Medulla oblongata (tissue), 1 donor: ENCODE results near the gene CPT1B.
A peak's percentile ranks its signal among the peaks of the same experiment; 100 is the strongest.
"Not testable (repeated sequence)": the region's sequence is repeated elsewhere in the genome, so short reads cannot be mapped to it uniquely, and the experiment has no call there.

ENCODE experiments used
- DNase-seq: peaks from one replicate; pipeline ENCODE4 v3.0.0-alpha.2; 2015; ENCODE audit errors: extremely low spot score

Gene CPT1B

DNA sequence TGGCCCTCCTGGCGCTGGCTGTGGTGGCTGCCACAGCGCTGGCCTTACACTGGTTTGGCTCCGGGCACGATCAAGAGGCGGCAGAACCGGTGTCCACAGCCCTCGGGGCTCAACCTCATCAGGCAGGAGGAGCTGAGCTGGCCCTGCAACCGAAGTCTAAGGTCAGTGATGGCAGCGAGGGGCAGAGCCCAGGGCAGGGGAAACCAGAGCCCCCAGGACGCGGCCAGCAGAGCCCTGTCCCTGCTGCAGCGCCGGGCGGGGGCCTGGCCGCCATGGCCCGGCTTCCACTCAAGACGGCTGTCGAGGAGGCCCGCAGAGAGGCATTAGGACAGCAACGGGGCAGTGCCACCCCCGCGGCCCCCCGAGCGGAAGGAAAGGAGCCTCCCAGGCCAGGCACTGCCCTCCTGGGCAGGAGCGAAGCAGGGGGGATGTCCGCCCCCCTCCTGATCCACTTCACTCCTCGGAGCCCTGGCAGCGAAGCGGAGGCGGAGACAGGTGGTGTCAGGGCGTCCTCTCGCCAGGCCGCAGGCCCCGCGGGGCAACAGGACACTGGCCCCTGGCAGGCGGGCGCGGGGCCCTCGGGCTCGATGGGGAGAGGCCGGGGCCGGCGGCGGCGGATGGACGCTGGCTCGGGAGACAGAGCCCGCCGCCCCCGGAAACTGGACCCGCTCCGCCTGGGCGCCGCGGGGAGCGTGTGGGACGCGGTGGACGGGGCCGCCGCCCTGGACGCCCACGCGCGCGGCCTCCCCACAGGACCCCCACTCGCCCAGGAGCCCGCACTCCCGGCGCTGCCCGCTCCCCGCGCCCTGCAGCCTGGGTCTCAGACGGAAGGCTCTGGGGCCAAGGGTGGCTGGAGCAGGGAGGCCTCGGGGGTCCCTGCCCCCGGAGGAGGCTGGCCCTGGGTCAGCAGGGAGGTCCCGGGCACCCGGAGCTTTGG, 31.6 kb downstream of the CPT1B start:
- DNase-seq: no peak

DNA sequence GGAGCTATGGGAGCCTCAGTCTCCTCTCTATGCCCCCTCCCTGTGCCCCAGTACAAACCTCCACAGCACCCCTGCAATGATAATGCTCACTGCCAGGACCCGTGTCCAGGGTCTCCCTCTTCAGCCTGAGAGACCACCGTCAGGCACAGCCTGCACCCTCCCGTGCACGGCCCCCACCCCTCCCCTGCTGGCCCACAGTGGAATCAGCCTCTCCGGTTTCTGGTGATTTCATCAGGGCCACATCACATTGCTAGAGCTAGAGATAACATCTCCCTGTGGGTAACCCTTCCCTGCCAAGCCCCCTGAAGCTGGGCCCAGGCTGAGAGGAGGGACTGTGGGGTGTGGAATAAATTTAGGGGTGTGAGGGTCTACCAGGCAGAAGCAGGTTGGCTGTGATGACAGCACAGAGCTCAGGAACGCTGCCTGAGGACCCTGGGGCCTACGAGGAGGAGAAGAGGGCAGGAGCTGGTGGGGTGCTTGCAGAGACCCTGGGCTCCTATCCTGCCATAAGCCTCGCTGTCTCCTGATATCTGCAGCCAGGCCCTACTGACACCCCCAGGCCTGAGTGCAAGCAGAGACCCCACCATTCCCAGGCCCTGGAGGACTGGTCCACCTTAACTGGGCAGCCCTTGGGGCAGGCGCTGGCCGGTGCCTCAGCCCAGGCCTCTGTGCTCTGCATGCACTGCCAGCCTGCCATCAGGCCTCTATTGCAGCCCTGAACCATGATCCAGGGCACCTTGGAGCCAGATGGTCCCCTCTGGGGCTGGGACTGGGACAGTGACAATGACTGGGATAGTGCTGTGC, 32.5 kb downstream of the CPT1B start, which contains the start of gene KLHDC7B:
Gene KLHDC7B (plus strand): TSS at position 378 of the 804 bp plus-strand sequence. CDS start 345 bp downstream, at position 723.
- DNase-seq: no peak

DNA sequence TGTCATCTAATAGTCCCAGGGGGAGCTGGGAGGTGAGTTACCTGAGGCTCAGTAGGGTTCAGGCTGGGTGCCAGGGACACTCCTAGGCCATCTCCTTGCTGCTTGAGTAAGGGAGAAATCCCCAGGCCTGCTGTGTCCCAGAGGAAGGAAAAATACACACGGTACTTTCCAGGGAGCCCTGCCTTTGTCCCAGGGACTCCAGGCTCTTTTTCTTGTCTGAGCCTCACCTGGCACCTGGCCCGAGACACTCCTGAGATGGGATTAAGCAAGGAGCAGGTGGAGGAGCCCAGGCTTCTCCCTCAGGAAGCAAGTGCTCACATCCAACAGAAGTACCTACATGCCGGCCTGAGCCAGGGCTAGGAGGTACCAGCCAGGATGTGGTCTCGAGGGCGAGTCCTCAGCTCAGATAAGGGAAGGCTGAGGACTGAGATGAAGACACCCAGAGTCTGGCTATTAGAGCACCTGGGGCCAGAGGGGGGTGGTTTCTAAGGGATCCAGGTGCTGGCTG, 33.4 kb downstream of the CPT1B start:
- DNase-seq: no peak

DNA sequence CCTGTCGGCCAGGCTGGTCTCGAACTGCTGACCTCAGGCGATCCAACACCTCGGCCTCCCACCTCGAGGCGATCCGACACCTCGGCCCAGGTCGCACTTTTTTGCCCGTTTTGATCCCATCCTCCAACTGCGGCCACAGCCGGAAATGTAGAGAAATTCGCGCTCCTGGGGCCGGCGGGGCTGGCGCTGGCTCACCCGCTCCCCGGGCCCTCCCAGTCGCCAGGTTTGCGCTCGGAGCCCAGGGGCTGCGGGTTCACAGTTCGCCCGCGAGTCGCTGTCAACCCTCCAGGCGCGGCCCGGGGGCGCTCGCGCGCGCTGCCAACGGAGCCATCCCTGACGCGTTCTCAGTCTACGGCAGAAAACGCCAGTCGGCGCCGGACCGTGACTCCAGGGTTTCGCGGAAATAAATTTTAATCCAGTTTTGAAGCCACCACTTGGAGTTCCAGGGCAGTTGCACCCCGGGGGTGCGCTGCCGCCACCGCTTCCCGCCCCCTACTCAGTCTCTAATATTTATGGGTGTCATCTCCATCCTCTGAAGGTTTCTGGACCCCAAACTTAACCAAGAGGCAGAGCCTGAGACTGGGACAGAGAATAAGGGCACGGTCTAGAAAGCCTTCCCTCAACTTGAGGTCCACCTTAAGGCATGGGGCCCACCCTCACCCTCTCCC, 34.0 kb downstream of the CPT1B start:
- peak; percentile 58 for DNase-seq

DNA sequence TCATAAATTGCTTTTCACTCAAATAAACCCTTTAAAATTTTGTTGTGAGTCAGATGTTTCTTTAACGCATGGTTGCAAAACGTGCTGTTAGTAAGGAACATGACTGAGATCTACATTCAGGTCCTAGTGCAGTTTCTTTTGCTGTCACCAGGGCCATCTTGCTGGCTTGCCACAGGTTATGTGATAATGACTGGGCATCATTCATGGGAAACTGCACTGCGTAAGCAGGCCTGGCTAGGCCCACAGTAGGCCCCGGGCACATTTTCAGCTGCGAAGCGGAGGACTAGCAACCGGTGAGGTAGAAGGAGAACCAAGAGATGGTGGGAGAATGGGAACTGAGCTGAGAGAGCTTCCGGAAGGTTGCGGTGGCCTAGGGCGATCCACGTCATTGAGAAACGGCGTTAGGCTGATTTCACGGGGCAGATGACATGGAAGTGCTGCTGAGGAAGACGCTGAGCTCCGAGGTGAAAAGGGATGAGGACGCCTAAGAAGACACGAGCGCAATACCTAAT, 35.8 kb downstream of the CPT1B start:
- DNase-seq: peak; percentile 51

DNA sequence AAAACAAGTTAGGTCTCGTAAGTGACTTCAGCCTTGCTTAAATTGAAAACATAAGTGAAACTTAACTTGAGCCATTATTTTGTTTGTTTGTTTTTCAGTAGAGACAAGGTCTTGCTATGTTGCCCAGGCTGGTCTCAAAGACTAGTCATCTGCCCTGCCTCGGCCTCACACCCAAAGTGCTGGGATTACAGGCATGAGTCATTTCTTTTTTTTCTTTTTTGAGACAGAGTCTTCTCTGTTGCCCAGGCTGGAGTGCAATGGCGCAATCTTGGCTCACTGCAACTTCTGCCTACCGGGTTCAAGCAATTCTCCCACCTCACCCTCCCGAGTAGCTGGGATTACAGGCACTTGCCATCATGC, 36.6 kb downstream of the CPT1B start:
- DNase-seq: not testable (repeated sequence)

DNA sequence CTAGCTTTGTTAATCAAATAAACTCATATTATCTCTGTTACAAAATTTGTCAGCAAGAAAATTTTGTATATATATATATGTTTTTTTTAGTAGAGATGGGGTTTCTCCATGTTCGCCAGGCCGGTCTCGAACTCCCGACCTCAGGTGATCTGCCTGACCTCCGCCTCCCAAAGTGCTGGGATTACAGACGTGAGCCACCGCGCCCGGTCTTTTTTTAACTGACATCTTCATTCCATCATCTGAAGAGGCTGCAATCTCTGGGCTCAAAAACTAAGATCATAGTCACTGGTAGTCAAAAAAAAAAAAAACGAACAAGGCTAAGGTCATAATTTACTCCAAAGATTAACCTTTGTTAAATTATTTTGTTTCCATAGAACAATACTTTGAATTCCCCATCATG, 37.8 kb downstream of the CPT1B start:
- no peak for DNase-seq

DNA sequence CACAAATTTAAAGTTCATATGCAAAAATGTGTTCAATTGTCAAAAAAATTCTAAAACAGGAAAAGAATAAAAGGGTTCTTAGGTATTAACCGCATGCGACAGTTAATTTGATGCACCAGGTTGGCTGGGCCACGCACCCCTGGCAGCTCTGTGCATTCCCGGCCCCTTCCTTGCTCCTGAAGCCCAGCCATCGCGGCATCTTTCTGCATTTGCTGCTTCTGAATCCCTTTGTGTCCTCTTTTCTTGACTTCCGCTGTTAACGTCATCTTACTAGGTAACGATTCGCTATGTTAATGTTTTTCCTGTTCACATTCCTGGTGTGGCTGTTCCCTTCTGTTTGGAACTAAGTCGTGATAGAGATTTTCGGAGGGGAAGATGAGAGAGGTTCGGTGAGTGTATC, 40.5 kb downstream of the CPT1B start:
- no peak for DNase-seq

DNA sequence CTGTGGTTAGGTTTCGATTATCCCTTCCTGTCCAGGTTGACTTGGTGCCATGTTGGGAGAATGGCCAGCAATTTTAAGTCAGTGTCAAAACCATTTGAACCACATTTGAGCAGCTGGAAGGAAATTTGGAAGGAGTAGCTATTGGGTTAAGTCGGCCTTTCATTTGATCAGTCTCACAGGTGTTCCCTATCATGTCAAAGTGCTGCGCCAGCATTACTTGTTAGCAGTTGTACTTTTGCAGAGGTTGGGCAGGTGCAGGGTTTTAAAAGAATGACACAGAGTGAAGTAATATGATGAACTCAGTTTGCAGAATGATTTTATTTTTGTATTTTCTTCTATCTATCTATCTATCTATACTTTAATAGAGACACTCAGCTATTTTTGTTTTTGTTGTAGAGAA, 42.0 kb downstream of the CPT1B start:
- DNase-seq: no peak

DNA sequence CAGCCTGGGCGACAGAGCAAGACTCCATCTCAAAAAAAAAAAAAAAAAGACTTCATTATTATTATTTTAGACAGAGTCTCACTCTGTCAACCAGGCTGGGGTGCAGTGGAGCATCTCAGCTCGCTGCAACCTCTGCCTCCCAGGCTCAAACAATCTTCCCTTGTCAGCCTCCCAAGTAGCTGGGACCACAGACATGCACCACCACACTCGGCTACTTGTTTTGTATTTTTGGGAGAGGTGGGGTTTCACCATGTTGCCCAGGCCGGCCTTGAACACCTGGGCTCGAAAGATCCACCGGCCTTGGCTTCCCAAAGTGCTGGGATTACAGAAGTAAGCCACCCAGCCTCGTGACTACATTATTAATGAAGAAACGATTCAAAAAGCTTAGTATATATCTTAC, 43.1 kb downstream of the CPT1B start:
- no peak for DNase-seq

DNA sequence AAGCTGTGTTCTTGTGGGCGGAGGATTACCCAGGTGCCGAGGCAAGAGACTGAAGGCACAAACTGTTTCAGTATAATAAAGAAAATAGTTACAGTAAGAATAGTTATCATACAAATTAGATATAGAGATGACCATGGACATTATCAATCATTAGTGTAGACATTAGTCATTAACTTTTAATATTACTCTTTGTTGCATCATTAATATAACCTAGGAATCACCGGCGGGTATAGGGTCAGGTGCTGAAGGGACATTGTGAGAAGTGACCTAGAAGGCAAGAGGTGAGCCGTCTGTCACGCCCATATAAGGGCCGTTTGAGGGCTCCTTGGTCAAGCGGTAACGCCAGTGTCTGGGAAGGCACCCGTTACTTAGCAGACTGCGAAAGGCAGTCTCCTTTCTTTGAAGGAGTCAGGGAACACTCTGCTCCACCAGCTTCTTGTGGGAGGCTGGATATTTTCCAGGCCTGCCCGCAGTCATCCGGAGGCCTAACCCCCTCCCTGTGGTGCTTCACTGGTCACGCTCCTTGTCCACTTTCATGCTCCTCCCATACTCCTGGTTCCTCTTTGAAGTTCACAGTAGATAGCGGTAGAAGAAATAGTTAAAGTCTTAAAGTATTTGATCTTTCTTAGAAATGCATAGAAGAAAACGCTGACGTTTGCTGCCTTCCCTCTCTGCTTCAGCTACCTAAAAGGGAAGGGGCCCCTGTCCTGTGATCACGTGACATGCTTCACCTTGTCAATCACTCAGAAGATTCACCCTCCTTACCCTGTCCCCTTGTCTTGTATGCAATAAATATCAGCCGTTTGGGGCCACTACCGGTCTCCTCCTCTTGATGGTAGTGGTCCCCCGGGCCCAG, 44.1 kb downstream of the CPT1B start:
- peak; percentile 31 for DNase-seq

DNA sequence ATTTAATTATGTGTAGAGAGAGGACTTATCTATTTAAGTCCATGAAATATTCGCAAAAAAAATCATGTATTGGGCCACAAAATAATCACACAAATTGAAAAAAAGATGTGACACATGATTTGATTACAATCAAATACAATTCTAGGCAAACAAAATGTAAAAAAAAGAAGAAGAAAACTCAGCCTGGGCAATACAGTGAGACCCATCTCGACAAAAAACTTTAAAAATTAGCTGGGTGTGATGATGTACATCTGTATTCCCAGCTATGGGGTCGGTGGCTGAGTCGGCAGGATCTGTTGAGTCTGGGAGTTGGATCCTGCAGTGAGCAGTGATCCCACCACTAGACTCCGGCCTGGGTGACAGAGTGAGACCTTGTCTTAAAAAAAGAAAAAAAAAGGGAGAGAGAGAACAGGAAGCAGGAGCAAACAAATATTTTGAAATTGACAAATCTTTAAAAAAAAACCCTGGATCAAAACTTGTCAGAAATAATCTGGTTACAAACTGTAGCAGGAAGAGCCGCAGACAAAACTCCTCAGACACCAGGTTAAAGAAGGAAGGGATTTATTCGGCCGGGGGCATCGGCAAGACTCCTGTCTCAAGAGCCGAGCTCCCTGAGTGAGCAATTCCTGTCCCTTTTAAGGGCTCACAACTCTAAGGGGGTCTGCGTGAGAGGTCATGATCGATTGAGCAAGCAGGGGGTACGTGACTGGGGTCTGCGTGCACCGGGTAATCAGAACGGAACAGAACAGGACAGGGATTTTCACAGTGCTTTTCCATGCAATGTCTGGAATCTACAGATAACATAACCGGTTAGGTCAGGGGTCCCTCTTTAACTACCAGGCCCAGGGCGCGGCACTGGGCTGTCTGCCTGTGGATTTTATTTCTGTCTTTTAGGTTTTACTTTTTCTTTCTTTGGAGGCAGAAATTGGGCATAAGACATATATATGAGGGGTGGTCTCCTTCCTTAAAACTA, 45.1 kb downstream of the CPT1B start:
- no peak for DNase-seq

DNA sequence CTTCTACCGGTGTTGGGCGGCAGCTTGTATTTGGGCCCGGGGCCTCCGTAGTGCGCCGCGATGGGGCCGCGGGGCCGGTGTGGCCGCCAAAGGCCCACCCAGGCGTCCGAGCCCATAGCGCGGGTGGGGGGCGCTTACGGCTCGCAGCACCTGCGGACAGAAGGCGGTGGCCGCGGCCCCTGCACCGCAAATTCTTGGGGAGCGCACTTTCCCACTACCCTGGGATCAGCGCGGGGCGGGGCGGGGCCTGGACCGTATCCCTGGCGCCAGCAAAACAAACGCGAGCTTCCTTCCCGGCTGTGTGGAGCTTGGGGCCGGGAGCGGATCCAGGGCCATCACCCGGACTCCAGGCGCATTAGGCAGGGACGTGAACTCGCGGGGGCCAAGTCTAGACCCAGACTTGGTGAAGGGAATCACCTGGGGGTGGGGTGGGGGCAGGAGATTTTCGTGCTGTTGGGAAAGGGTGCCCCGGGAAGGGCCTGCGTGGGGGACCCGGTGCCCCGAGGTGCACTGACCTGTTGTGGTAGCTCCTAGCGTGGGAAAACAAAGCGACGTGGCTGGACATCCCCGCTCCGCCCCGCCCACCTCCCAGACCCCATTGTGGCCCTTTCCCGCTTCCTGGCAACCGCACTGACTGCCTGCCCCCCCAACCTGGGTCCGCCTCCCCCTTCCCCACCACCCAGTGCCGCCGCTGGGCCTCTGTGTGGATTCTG, 46.1 kb downstream of the CPT1B start:
- DNase-seq: no peak

DNA sequence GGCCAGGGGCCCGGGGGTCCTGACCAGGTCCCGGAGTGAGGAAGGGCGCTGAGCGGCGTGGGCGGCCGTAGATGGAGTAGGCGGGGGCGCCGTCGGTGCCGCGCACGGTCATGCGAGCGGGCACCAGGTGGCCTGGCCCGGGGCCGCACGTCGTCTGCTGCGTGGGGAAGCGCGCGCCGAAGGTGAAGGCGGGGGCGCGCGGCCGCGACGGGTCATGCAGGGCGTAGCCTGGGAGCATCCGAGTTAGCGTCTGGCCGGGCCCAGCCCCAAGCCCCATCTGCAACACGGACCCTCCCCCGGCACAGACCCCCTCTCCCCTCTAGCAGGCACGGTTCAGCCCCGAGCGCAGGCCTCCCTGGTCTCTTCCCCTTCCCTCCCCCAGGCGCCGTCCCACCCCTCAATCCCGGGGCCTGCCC, 46.7 kb downstream of the CPT1B start:
- DNase-seq: no peak

DNA sequence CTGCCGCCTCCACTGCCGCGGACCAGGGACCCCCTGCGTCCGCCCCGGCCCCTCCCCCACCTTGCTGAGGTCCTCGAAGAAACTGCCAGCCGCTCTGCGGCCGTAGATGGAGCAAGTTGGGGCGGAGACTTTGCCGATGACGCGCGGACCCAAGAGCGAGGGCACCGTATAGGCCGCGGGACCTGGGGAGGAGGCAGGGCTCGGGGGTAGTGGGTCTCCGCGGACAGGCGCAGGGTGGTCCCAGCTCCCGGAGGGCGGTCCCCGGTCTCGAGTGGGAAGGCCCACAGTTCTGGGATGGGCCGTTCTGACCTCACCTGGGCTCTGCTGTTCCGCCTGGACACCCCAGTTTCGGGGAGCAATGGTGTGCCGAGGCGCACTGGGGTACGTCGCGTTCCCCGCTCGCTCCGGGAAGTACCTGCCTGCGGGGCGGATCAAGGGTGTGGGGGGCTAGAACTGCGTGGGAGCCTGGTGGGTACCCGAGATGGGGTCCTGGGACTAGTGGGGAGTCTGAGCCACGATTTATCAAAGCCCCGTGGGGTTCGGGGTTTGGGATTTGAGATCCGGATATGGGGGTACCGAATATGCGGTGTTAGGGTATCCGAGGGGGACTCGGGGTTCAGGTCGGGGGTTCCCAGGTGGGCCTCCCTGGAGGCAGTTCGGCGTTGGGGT, 47.2 kb downstream of the CPT1B start:
- DNase-seq: peak; percentile 55

DNA sequence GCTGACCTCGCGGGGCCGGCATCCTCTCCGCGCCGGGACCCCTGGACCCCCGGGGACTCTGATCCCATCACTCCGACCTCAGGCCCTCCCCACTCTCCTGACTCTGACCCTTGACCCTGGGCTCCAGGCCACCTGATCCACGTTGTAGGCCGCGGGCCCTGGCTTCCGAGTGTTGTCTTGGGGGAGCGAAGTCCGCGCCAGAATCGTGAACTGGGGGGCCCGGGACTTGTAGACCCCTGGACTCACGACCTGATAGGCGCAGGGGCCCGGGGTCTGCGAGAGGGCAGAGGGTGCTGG, 47.7 kb downstream of the CPT1B start:
- no peak for DNase-seq

DNA sequence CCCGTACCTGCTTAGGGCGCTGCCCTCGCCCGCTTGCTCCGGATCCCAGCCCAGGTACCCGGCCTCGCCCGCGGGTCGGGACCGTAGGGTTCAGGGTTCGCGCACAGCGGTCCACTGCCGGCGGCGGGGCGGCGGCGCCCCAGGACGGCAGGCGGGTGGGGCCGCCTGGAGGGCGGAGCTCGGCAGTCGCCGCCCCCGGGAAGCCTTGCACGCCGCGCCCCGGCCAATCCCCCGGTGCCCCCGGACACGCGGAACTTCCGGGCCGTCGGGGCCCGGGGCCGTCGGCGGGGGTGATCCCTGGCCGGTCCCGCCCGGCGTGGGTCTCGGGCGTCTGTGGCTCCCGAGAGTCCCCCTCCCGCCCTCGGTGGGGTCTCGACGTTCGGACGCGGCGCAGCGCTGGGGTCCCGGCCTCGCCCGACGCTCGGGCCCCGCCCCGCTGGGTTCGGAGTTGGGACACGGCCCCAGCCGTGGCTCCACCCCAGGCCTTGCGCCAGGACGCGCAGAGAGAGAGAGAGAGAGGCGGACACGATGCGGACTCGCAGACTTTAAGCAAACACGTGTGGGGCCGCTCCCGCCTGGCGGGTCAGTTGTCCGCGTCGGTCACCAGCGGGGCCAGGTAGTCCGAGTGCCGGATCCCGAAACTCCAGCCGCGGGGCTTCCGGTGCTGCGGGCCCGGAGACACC, 48.2 kb downstream of the CPT1B start, which contains the start of gene TYMP:
Gene TYMP (minus strand): TSS at position 116 of the 683 bp plus-strand sequence. CDS start 303 bp downstream, outside the sequence.
- DNase-seq: peak; percentile 31

DNA sequence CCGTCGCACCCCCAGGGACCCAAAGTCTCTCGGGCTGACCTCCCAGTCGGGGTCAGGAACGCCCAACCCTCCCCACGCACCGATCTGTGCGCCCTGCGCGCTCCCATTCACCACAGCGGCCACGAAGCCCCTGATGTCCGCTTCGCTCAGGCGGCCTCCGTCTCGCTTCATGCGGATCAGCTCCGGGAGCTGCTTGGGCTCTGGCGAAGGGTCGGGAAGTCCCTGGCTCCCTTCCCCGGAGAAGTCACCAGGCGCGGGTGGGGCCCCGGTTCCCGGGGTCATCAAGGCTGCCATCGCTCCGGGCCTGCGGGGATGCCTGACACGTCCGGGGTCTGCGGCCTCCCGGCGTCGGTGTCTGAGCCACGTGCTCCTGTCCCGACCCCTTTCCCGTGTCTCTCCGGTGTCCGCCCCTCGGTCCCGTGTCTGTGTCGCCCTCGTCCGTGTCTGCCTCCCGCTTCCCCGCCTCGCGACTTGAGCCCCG, 48.8 kb downstream of the CPT1B start:
- DNase-seq: no peak
